ENCODE measurements around the gene TIMM10B.

- TF ChIP-seq, protein P1, sequence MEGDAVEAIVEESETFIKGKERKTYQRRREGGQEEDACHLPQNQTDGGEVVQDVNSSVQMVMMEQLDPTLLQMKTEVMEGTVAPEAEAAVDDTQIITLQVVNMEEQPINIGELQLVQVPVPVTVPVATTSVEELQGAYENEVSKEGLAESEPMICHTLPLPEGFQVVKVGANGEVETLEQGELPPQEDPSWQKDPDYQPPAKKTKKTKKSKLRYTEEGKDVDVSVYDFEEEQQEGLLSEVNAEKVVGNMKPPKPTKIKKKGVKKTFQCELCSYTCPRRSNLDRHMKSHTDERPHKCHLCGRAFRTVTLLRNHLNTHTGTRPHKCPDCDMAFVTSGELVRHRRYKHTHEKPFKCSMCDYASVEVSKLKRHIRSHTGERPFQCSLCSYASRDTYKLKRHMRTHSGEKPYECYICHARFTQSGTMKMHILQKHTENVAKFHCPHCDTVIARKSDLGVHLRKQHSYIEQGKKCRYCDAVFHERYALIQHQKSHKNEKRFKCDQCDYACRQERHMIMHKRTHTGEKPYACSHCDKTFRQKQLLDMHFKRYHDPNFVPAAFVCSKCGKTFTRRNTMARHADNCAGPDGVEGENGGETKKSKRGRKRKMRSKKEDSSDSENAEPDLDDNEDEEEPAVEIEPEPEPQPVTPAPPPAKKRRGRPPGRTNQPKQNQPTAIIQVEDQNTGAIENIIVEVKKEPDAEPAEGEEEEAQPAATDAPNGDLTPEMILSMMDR (conservative IDR thresholded peaks at IDR 0.05 in 1 of 2, IDR thresholded peaks at IDR 0.05 in 1 of 2; ENCODE audit: low read depth in 1 of 2, low read length in 2 of 2), result no peak
- no peak for TF ChIP-seq EZH2 (IDR thresholded peaks at IDR 0.05; ENCODE audit: low read length, missing control alignments)
Measured at GRCh38 chr11:6469599-6469998, 11.7 kb upstream of the TIMM10B start.

Data from fibroblast of lung (primary cell).